Transverse colon (tissue), 4 donors: ENCODE measurements around the gene INPP5K. TPM values are rescaled to one million over a fixed set of nuclear protein-coding genes. Genes with fewer than 3 reads are reported as not detected.

ENCODE experiments used
- DNase-seq: peaks from one replicate; pipeline ENCODE4 v3.0.0-alpha.2; 2019
- H3K27ac ChIP-seq, 4 donors: fragments of 200-600 bp; sonication (generic); 2 replicates each; pipeline ENCODE4 v1.5.1; 2016 to 2018; ENCODE audit warnings: inconsistent platforms in 4 of 4
- H3K27me3 ChIP-seq: fragments of 200-600 bp; sonication (generic); 2 replicates; pipeline ENCODE4 v1.5.1; 2017; ENCODE audit warnings: inconsistent platforms
- H3K36me3 ChIP-seq, 4 donors: fragments of 200-600 bp; sonication (generic); 2 replicates each; pipeline ENCODE4 v1.5.1; 2017 to 2019; ENCODE audit warnings: inconsistent platforms in 4 of 4
- H3K4me1 ChIP-seq, 4 donors: fragments of 200-600 bp; sonication (generic); 2 replicates each; pipeline ENCODE4 v1.5.1; 2017 to 2020; ENCODE audit warnings: inconsistent platforms in 4 of 4
- H3K4me3 ChIP-seq, 4 donors: fragments of 200-600 bp; sonication (generic); 1 replicate in 1 of 4; 2 replicates in 3 of 4; pipeline versions ENCODE4 v1.5.1 to v1.6.1; 2017 to 2019; ENCODE audit warnings: inconsistent platforms in 4 of 4
- H3K9me3 ChIP-seq, 2 donors: fragments of 200-600 bp; sonication (generic); 2 replicates each; pipeline ENCODE4 v1.5.1; 2017 to 2019; ENCODE audit warnings: inconsistent platforms in 2 of 2
- EP300 ChIP-seq: sonication (generic); formaldehyde crosslinking; IDR thresholded peaks from one replicate; pipeline ENCODE4 v1.6.1; 2017; ENCODE audit warnings: antibody characterized with exemption, low read depth
- POLR2A ChIP-seq: fragments of 450-650 bp; IDR thresholded peaks from one replicate; pipeline ENCODE4 v1.6.1; 2016; ENCODE audit warnings: antibody characterized with exemption, mild to moderate bottlenecking, moderate library complexity
- POLR2AphosphoS5 ChIP-seq, 3 donors: sonication (generic); formaldehyde crosslinking; IDR thresholded peaks; one replicate each; pipeline ENCODE4 v1.6.1; 2016; ENCODE audit warnings: antibody characterized with exemption in 3 of 3
- WGBS, 2 donors: methylation state at CpG; one replicate each; pipeline ENCODE4 v1.1.5; 2018; ENCODE audit warnings: low coverage in 1 of 2; 5-methylcytosine and 5-hydroxymethylcytosine counted together
- in situ Hi-C, 4 donors: fragments of 200-750 bp; cut with MboI; loops; one replicate each; pipeline versions ENCODE4 v1.15.0 to v1.15.1; 2017; ENCODE audit warnings: low sequenced_read_pairs in 3 of 4, low pct_ligation_motif_present in 1 of 4, low pct_unique_long_range_greater_than_20kb in 1 of 4
- intact Hi-C: fragments of 100-400 bp; cut with DNase I; formaldehyde crosslinking; loops from one replicate; pipeline ENCODE4 v1.15.1; 2023; ENCODE audit warnings: low total_unique reads
- total RNA-seq, 4 donors: library from RNA; depleted of rRNA; stranded (reverse); fragments of >200 nt; gene quantifications; one replicate each; pipeline ENCODE4 v1.1.0, GENCODE V29; 2016
- TF ChIP-seq, protein P1 (sequence below), 5 experiments: fragments of 200-600 bp in 3 of 5; fragments of 450-650 bp in 2 of 5; sonication (generic) in 3 of 5; IDR thresholded peaks; 1 replicate in 2 of 5; 2 replicates in 3 of 5; pipeline ENCODE4 v1.5.1; 2016 to 2017; ENCODE audit warnings: antibody characterized with exemption in 5 of 5, inconsistent platforms in 3 of 5, mild to moderate bottlenecking in 2 of 5, moderate library complexity in 1 of 5

The INPP5K gene
- total RNA-seq, 4 donors from 2014 or later, result 10.9 to 114 (median 81.9) TPM

DNA sequence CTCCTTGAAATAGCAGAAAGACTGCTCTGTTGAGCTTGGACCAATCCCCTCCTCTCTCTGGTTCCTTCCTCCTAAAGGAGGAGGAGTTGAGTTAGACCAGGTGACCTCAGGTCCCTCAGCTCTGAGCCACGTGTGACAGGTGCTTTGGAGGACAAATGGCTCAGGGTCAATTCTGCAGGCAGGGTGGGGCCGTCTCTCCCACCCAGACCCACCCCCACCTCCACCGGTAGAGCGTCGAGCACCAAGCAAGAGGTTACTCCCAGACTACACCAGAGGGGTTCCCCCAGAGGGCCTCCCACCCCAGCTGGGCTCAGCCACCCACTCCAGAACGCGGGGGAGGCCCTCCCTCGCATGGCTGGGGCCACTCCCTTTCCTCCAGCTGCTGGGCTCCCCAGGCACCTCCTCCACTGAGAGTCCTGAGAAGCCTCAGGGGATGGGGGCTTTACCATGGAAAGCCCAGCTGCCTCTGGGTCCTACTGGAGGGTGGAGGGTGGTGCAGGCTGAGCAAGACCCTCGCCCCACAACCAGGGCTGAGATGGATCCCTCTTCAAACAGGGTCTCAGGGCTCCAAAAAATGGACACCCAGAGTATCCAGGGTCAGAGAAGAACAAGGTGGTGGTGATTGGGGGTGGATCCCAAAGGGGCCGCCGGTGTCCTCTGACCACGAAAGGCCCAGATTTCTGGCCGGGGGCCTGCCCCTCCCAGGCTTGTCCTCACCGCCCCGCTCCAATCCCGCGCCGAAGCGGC, 31.6 kb downstream of the INPP5K start:
- in situ Hi-C loops (no loop called here), intact Hi-C loops (no loop called here)
- H3K27me3 ChIP-seq, result no peaks in the 10 kb centered on the region
- TF ChIP-seq, protein P1, sequence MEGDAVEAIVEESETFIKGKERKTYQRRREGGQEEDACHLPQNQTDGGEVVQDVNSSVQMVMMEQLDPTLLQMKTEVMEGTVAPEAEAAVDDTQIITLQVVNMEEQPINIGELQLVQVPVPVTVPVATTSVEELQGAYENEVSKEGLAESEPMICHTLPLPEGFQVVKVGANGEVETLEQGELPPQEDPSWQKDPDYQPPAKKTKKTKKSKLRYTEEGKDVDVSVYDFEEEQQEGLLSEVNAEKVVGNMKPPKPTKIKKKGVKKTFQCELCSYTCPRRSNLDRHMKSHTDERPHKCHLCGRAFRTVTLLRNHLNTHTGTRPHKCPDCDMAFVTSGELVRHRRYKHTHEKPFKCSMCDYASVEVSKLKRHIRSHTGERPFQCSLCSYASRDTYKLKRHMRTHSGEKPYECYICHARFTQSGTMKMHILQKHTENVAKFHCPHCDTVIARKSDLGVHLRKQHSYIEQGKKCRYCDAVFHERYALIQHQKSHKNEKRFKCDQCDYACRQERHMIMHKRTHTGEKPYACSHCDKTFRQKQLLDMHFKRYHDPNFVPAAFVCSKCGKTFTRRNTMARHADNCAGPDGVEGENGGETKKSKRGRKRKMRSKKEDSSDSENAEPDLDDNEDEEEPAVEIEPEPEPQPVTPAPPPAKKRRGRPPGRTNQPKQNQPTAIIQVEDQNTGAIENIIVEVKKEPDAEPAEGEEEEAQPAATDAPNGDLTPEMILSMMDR (IDR thresholded peaks at IDR 0.05), result peak in 3 of 5 experiments; percentile 7 to 37 (median 26)
- peak in 1 of 3 donors; percentile 22 for TF ChIP-seq POLR2AphosphoS5 (IDR thresholded peaks at IDR 0.05)
- TF ChIP-seq EP300, result no peak
- TF ChIP-seq POLR2A, result peak; percentile 38
- H3K36me3 ChIP-seq, result peaks cover 0 to 2% (median 0%) of the 10 kb centered on the region in 4 donors
- H3K27ac ChIP-seq, result peak overlapping the region; percentile 94 to 99 (median 98)
- DNase-seq, result peak; percentile 79
- no peaks in the 10 kb centered on the region for H3K9me3 ChIP-seq
- H3K4me3 ChIP-seq, result peak overlapping the region; percentile 71 to 94 (median 86)
- H3K4me1 ChIP-seq, result peaks cover 23 to 64% (median 48%) of the 10 kb centered on the region in 4 donors
- WGBS, 2 donors, result 1% methylated on average over 10 of the region's 19 CpGs; no CpG with 5 or more reads in 1 of the 2 donors

DNA sequence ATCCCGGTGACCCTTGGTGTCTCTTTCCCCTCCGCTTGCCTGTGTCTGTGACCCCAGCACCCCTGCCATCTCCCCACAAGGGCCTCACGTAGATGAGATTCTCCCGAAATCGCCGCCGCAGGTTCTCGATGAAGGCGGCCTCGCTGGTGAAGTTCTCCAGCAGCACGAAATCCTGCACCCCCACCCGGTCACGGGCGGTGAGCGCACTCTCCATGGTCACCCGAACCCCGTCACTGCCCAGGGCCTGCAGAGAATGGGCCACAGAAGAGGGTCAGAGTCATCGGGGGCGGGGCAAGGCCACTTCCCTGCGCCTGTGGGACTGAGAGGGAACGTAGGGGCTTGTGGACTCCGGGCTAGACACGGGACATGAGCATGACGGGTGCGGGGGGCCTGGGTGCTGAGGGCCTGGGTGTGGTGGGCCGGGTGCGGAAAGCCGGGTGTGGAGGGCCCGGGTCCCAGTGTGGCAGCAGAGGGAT, 32.3 kb downstream of the INPP5K start:
- WGBS, 2 donors, result 77% methylated on average over 29 of the region's 29 CpGs; no CpG with 5 or more reads in 1 of the 2 donors
- peak overlapping the region; percentile 94 to 99 (median 98) for H3K27ac ChIP-seq

GRCh38 chr17:1482680-1483079, 33.7 kb downstream of the INPP5K start:
- intact Hi-C loops, result no loop called here
- Histone ChIP-seq H3K4me1 (peaks cover 12 to 45% (median 30%) of the 10 kb centered on the region in 4 donors), H3K36me3 (peaks cover 0 to 21% (median 6%) of the 10 kb centered on the region in 4 donors), H3K4me3 (no peak overlapping the region), H3K27me3 (no peaks in the 10 kb centered on the region), H3K9me3 (no peaks in the 10 kb centered on the region), H3K27ac (peak overlapping the region; percentile 29 to 99 (median 96))
- no peak for DNase-seq
- TF ChIP-seq, protein P1 (IDR thresholded peaks at IDR 0.05), result no peak
- TF ChIP-seq EP300, result no peak
- TF ChIP-seq POLR2AphosphoS5 (IDR thresholded peaks at IDR 0.05), result no peak
- no peak for TF ChIP-seq POLR2A
- 86% methylated on average over 20 of the region's 20 CpGs; no CpG with 5 or more reads in 1 of the 2 donors for WGBS, 2 donors
- in situ Hi-C loops, result no loop called here

More for the DNA sequence above, 32.3 kb downstream of the INPP5K start:
- Histone ChIP-seq H3K4me3 (peak overlapping the region in 2 of 4 donors; percentile 71 to 94), H3K27me3 (no peaks in the 10 kb centered on the region), H3K36me3 (peaks cover 0 to 9% (median 0%) of the 10 kb centered on the region in 4 donors), H3K4me1 (peaks cover 18 to 57% (median 41%) of the 10 kb centered on the region in 4 donors), H3K9me3 (no peaks in the 10 kb centered on the region)
- in situ Hi-C loops (no loop called here), intact Hi-C loops (no loop called here)
- TF ChIP-seq, protein P1 (IDR thresholded peaks at IDR 0.05), result no peak
- TF ChIP-seq EP300 (no peak), POLR2A (no peak), POLR2AphosphoS5 (IDR thresholded peaks at IDR 0.05) (no peak)
- DNase-seq, result no peak

- no peaks in the 10 kb centered on the region for H3K9me3 ChIP-seq
- peak overlapping the region in 2 of 4 donors; percentile 16 to 35 for H3K27ac ChIP-seq
- no peak overlapping the region for H3K4me3 ChIP-seq
- H3K36me3 ChIP-seq, result peaks cover 0 to 31% (median 11%) of the 10 kb centered on the region in 4 donors
- peaks cover 8 to 35% (median 21%) of the 10 kb centered on the region in 4 donors for H3K4me1 ChIP-seq
- intact Hi-C loops (no loop called here), in situ Hi-C loops (no loop called here)
- TF ChIP-seq POLR2A (no peak), POLR2AphosphoS5 (IDR thresholded peaks at IDR 0.05) (no peak), EP300 (no peak)
- TF ChIP-seq, protein P1 (IDR thresholded peaks at IDR 0.05), result no peak
- 80 to 96% methylated on average over 4 to 11 of the region's 11 CpGs for WGBS, 2 donors
- no peak for DNase-seq
- H3K27me3 ChIP-seq, result no peaks in the 10 kb centered on the region
Measured at GRCh38 chr17:1481736-1482135, 34.7 kb downstream of the INPP5K start.
